Activated T-helper 1 cell treated with anti-CD3 and anti-CD28 coated beads, Interleukin-12 subunit alpha, Interleukin-12 subunit beta, Interleukin-2, Interleukin-4 antibody, amounts not matched to agents 30 ng/mL and 10 ng/mL and 1 ng/mL, durations not matched to agents 14 hours and 24 hours and 36 hours (primary cell): ENCODE measurements around the gene TBX5. TPM values are rescaled to one million over a fixed set of nuclear protein-coding genes. Genes with fewer than 3 reads are reported as not detected.

ENCODE experiments used
- DNase-seq: peaks from one replicate; pipeline ENCODE4 v3.0.0; 2021; ENCODE audit warnings: low spot score
- H3K27ac Mint-ChIP-seq: one replicate; pipeline ENCODE4 v1.8.0; 2021; ENCODE audit warnings: mild to moderate bottlenecking, mixed read lengths
- H3K27me3 Mint-ChIP-seq: one replicate; pipeline ENCODE4 v1.8.0; 2022; ENCODE audit warnings: mild to moderate bottlenecking, moderate library complexity, mixed read lengths; ENCODE audit not compliant: insufficient read depth
- H3K36me3 Mint-ChIP-seq: one replicate; pipeline ENCODE4 v1.8.0; 2021; ENCODE audit warnings: low read depth, mixed read lengths
- H3K4me1 Mint-ChIP-seq: one replicate; pipeline ENCODE4 v1.8.0; 2021; ENCODE audit warnings: low read depth, mixed read lengths
- H3K4me3 Mint-ChIP-seq: one replicate; pipeline ENCODE4 v1.8.0; 2021; ENCODE audit warnings: mild to moderate bottlenecking, moderate library complexity, mixed read lengths
- H3K9me3 Mint-ChIP-seq: one replicate; pipeline ENCODE4 v1.8.0; 2021; ENCODE audit warnings: mixed read lengths
- intact Hi-C: fragments of 100-400 bp; cut with micrococcal nuclease; formaldehyde crosslinking; loops from one replicate; pipeline ENCODE4 v1.15.1; 2024
- total RNA-seq: library from RNA; stranded (reverse); gene quantifications from 2 replicates; pipeline ENCODE4 v1.2.3, GENCODE V29; 2022

TBX5 gene
- total RNA-seq, 1 donor from 2014 or later = not detected

DNA sequence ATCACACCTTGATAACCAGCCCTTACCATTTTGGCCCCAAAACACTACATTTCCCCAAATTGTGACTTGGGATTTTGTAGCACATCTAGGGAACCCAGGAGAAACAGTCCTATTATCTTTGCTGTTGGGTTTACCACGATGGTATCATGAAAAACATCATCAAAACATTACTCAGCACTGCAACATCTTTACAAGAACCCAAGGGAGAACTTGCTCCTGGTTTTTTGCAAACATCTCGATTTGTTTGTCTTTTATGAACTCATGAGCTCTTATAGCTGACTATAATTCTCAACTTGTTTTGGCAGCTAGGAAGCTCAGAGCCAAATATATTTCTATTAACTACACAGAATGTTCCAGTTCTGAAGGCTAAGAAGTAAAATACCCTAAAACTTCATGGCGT is 65.7 kb downstream of the TBX5 start:
- Mint-ChIP-seq H3K4me3 (no peak overlapping the region), H3K27me3 (no peaks in the 10 kb centered on the region), H3K36me3 (no peaks in the 10 kb centered on the region), H3K4me1 (no peaks in the 10 kb centered on the region), H3K9me3 (no peaks in the 10 kb centered on the region), H3K27ac (no peak overlapping the region)
- intact Hi-C loops = no loop called here
- DNase-seq = no peak

DNA sequence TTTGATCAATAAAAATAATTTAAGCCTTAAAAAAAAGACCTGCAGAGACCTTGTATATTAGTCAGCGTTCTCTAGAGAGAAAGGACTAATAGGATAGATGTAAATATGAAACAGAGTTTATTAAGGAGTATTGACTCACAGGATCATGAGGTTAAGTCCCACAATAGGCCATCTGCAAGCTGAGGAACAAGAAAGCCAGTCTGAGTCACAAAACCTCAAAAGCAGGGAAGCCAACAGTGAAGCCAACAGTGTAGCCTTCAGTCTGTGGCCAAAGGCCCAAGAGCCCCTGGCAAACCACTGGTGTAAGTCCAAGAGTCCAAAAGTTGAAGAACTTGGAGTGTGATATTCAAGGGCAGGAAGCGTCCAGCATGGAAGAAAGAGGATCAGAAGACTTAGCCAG is 66.3 kb downstream of the TBX5 start:
- H3K4me3 Mint-ChIP-seq = no peak overlapping the region

DNA sequence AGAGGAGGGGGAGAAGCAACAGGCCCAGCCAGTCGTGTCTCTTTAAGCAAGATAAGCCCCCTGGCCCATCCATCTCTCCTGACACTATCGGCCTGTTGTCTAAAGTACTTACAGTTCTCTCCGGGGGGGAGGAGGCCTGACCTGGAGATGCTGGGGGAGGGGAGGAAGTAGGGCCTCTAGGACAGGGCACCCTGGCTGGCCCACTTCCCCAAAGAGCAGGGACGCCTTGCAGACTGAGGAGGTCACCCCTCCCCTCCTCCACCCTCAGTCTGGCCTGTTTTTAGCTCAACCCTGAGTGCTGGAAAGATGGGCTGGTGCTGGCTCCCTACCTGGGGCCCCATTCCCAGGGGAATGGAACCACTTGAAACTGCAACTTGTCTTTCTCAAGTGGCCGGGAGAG is 70.3 kb downstream of the TBX5 start:
- Mint-ChIP-seq H3K9me3 (peaks cover 5% of the 10 kb centered on the region), H3K4me1 (no peaks in the 10 kb centered on the region), H3K27ac (no peak overlapping the region), H3K4me3 (no peak overlapping the region), H3K36me3 (no peaks in the 10 kb centered on the region), H3K27me3 (peaks cover 2% of the 10 kb centered on the region)
- DNase-seq = no peak
- intact Hi-C loops = no loop called here

More for the DNA sequence above, 66.3 kb downstream of the TBX5 start:
- Mint-ChIP-seq H3K27ac (no peak overlapping the region), H3K27me3 (no peaks in the 10 kb centered on the region), H3K4me1 (no peaks in the 10 kb centered on the region), H3K36me3 (no peaks in the 10 kb centered on the region), H3K9me3 (no peaks in the 10 kb centered on the region)
- intact Hi-C loops = no loop called here
- DNase-seq = no peak

DNA sequence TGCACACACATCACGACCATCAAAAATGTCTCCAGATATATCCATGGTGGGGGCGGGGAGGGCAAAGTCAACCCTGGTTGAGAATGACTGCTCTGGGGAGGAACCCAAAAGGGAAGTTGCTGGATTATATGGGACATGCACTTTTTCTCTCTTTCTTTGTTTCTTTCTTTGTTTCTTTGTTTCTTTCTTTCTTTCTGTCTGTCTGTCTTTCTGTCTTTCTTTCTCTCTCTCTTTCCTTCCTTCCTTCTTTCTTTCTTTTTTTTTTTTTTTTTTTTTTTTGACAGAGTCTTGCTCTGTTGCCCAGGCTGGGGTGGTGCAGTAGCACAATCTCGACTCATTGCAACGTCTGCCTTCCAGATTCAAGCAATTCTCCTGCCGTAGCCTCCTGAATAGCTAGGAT is 71.5 kb downstream of the TBX5 start:
- no peak for DNase-seq
- H3K4me1 Mint-ChIP-seq = no peaks in the 10 kb centered on the region
- H3K27ac Mint-ChIP-seq = no peak overlapping the region

DNA sequence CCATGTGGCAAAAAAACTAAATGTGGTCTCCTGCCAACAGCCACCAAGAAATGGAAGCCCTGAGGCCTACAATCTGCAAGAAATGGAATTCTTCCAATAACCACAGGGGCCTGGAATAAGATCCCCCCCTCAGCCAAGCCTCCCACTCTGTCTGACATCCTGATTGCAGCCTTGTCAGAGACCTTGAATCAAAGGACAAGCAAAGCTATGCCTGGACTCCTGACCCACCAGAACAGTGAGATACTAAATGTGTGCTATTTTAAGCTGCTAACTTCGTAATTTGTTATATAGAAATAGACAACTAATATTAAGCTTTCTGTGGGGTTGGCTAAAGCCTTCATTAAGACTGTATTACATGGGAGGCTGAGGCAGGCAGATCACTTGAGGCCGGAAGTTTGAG is 77.7 kb downstream of the TBX5 start:
- Mint-ChIP-seq H3K36me3 (no peaks in the 10 kb centered on the region), H3K4me3 (no peak overlapping the region), H3K27ac (no peak overlapping the region), H3K9me3 (peaks cover 10% of the 10 kb centered on the region), H3K27me3 (no peaks in the 10 kb centered on the region), H3K4me1 (no peaks in the 10 kb centered on the region)
- intact Hi-C loops = no loop called here
- DNase-seq = no peak

More for the DNA sequence above, 71.5 kb downstream of the TBX5 start:
- H3K9me3 Mint-ChIP-seq = peaks cover 10% of the 10 kb centered on the region
- no peak overlapping the region for H3K4me3 Mint-ChIP-seq
- intact Hi-C loops = no loop called here
- peaks cover 2% of the 10 kb centered on the region for H3K27me3 Mint-ChIP-seq
- no peaks in the 10 kb centered on the region for H3K36me3 Mint-ChIP-seq

DNA sequence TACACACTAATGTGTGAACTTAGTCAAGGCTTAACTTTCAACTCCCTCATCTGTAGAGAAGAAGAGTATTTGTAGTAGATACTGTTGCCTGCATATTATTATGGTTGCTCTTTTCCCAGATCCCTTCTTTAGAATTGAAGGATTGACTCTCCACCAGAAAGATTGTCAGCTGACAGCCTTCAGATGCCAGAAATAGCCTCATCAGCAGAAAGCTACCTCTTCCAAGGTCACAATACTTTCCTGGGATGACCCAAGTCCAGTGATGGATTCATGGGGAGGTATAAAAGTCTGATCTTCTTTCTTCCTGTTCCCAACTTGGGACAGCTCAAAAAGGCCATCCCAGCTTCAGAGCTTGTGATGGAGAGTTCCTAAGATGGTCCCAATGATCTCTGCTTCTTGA is 78.2 kb downstream of the TBX5 start:
- peaks cover 10% of the 10 kb centered on the region for H3K9me3 Mint-ChIP-seq
- H3K27ac Mint-ChIP-seq = no peak overlapping the region
- intact Hi-C loops = no loop called here
- no peak for DNase-seq
- no peak overlapping the region for H3K4me3 Mint-ChIP-seq
- H3K4me1 Mint-ChIP-seq = no peaks in the 10 kb centered on the region
- H3K27me3 Mint-ChIP-seq = no peaks in the 10 kb centered on the region
- no peaks in the 10 kb centered on the region for H3K36me3 Mint-ChIP-seq

DNA sequence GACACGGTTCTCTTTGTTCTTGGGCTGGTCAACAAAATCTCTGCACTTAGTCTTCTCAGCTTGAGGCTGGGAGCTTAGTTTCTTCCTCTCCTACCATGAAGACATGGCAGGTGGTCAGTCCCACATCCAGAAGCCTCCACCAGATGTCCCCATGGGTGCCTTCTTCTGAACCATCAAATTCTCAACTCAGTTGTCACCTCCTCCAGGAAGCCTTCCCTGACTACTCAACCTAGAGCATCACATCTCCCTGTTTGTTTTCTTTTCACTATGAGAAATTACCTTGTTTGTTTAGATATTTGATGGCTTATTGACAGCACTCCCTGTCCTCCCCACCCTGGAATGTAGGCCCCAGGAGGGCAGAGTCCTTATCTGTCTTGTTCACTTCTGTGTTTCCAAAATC is 84.4 kb downstream of the TBX5 start:
- intact Hi-C loops = no loop called here
- DNase-seq = no peak
- no peak overlapping the region for H3K27ac Mint-ChIP-seq
- H3K27me3 Mint-ChIP-seq = no peaks in the 10 kb centered on the region
- no peaks in the 10 kb centered on the region for H3K4me1 Mint-ChIP-seq
- no peaks in the 10 kb centered on the region for H3K9me3 Mint-ChIP-seq
- H3K36me3 Mint-ChIP-seq = no peaks in the 10 kb centered on the region
- no peak overlapping the region for H3K4me3 Mint-ChIP-seq

DNA sequence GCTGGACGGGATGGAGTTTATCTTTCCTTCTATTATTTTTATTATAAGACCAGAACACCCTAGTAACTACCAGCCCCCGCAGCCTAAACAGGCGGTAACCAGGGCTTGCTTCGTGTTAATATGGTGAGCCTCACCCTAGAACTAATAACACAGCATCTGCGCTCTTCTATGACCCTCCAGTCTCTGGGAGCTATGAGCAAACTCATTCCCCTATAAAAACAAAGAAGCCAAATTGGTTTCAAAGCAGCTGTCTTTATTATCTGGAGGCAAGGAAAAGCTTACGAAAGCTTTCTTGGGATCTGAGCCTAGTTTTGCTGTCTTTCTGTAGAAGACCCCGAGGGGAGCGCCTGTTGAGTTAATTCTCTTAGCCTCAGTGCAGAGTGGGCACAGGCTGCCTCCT is 85.0 kb downstream of the TBX5 start:
- intact Hi-C loops = no loop called here
- Mint-ChIP-seq H3K4me3 (no peak overlapping the region), H3K9me3 (no peaks in the 10 kb centered on the region), H3K4me1 (no peaks in the 10 kb centered on the region), H3K27ac (no peak overlapping the region), H3K27me3 (no peaks in the 10 kb centered on the region), H3K36me3 (no peaks in the 10 kb centered on the region)
- no peak for DNase-seq

DNA sequence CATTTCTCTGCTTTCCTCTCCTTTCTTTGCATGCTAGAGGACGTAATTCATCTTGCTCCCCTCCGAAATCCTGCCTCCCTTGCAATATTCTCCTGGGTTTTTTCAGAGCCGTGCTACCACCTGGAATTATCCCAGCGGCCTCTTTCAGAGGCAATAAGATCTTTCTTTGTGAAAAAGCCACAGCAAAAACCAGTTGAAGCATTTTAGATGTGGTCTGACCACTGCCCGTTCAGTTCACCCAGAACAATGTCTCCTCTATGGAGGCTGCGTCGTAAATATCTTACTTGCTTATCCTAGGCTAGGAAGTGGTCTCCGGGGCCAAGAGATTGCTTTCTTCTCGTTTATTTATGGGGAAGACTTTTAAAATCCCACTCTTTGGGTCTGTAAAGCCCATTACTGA is 85.8 kb downstream of the TBX5 start:
- Mint-ChIP-seq H3K4me3 (no peak overlapping the region), H3K27me3 (no peaks in the 10 kb centered on the region), H3K27ac (no peak overlapping the region), H3K9me3 (no peaks in the 10 kb centered on the region), H3K4me1 (no peaks in the 10 kb centered on the region), H3K36me3 (no peaks in the 10 kb centered on the region)
- intact Hi-C loops = no loop called here
- no peak for DNase-seq

DNA sequence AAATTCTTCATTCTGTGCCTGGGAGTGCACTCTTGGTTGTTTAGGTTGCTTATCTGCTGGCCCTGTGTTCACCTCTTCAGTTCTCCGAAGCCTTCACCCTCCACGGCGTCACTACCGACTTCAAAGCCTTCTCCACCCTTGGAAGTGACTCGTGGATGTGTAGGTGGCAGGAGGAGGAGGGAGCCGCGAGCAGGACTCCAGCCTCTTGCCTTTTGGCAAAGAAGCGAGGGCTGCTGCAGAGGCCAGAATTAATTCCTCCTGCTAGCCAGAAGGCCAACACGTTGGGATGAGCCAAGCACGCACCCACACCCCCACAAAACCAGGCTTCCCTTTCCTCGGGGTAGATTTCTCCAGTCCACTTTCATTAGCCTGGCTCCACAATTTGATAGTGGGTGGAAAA is 86.5 kb downstream of the TBX5 start:
- H3K27me3 Mint-ChIP-seq = no peaks in the 10 kb centered on the region
- intact Hi-C loops = no loop called here
- H3K27ac Mint-ChIP-seq = no peak overlapping the region
- H3K4me1 Mint-ChIP-seq = no peaks in the 10 kb centered on the region
- no peaks in the 10 kb centered on the region for H3K36me3 Mint-ChIP-seq
- DNase-seq = no peak
- no peak overlapping the region for H3K4me3 Mint-ChIP-seq
- H3K9me3 Mint-ChIP-seq = no peaks in the 10 kb centered on the region

DNA sequence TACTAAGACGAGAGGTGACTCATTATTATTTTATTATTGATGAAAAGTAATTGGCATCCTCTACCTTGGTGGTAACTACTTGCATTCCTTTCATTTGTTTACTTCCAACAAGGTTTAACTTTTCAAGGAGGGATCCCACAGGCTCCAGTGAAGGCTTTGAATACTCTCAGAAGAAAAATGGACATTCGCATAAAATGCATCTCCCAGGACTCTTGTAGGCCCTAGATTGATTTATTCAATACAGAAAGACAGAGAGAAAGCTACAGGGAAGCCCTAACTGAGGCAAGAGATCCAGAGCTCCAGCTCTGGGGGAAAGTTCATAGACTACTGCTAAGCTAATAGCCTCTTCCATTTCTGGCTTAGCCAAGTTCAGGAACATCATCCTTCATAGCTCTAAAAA is 87.0 kb downstream of the TBX5 start:
- no peak for DNase-seq
- H3K36me3 Mint-ChIP-seq = no peaks in the 10 kb centered on the region

DNA sequence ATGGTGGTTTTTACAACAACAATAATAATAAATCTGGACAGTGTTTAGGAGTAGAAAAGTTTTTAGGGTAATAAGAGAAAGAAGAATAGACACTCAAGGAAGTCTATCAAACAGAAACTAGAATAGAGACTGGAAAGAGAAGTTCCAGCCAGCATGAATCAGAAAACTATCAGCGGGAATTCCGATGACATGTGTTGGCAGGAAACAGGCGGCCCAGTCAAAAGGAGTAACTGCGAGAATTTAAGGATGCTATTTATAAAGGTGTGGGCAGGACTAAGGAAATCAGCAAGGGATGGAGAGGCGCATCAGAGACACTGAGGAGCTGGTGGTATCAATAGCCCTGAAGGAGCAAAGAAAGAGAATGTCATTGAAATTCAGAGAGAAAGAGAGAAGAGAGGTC is 89.9 kb downstream of the TBX5 start:
- Mint-ChIP-seq H3K9me3 (no peaks in the 10 kb centered on the region), H3K27ac (no peak overlapping the region), H3K4me1 (no peaks in the 10 kb centered on the region), H3K27me3 (no peaks in the 10 kb centered on the region), H3K4me3 (no peak overlapping the region), H3K36me3 (no peaks in the 10 kb centered on the region)
- no peak for DNase-seq
- intact Hi-C loops = no loop called here

More for the DNA sequence above, 87.0 kb downstream of the TBX5 start:
- H3K4me1 Mint-ChIP-seq = no peaks in the 10 kb centered on the region
- H3K27ac Mint-ChIP-seq = no peak overlapping the region
- H3K9me3 Mint-ChIP-seq = no peaks in the 10 kb centered on the region
- no peaks in the 10 kb centered on the region for H3K27me3 Mint-ChIP-seq
- intact Hi-C loops = no loop called here
- H3K4me3 Mint-ChIP-seq = no peak overlapping the region

DNA sequence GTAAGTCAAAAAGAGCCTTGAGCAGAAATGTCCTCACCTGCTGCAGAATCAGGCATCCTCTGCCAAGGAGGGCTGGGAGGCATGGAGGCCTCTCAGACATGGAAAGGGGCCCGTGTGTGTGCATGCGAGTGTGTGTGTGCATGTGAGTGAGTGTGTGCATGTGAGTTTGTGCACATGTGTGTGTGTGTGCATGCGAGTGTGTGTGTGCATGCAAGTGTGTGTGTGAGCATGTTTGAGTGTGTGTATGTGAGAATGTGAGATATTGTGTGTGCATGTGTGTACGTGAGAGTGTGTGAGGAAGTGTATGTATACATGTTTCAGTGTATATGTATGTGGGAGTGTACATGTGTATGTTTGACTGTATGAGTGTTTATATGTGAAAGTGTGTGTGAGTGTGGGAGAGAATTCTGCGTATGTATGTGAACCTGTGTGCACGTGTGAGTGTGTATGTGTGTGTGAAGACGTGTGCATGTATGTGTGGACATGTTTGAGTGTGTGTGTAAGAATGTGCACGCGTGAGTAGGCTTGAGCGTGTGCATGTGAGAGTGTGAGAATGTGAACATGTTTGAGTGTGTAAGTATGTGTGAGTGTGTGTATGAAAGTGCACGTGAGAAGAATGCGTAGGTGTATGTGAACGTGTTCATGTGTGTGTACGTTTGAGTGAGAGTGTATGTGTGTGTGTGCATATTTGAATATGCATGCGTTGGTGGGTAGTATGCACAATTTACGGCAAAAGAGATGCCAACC is 90.8 kb downstream of the TBX5 start:
- H3K4me1 Mint-ChIP-seq = no peaks in the 10 kb centered on the region
- no peak overlapping the region for H3K4me3 Mint-ChIP-seq
- no peaks in the 10 kb centered on the region for H3K36me3 Mint-ChIP-seq

DNA sequence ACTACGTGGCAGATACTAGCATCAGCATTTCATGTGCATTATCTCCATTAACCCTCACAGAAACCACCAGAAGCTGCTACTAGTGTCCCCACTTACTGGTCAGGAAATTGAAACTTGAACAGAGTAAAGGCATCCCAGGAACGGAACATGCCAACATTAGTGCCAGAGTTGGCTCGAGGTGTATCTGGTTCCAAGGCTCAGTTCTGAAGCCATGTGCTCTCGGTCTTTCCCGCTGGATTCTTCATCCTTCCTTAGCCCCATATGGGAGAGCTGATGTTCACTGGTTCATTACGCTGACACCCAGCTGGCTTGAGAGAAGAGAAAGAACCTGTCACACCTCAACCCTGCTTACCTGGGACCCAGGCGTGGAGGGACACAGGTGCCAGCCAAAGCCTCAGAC is 91.5 kb downstream of the TBX5 start:
- Mint-ChIP-seq H3K4me1 (no peaks in the 10 kb centered on the region), H3K27ac (no peak overlapping the region), H3K9me3 (no peaks in the 10 kb centered on the region), H3K36me3 (no peaks in the 10 kb centered on the region), H3K4me3 (no peak overlapping the region), H3K27me3 (no peaks in the 10 kb centered on the region)
- intact Hi-C loops = no loop called here
- DNase-seq = no peak

More for the DNA sequence above, 90.8 kb downstream of the TBX5 start:
- DNase-seq = no peak
- H3K9me3 Mint-ChIP-seq = no peaks in the 10 kb centered on the region
- intact Hi-C loops = no loop called here
- H3K27me3 Mint-ChIP-seq = no peaks in the 10 kb centered on the region
- H3K27ac Mint-ChIP-seq = no peak overlapping the region
